NCI-H1092 (cell line): Measurements from ENCODE around the gene DCTN3.
"Not testable (repeated sequence)": the region's sequence is repeated elsewhere in the genome, so short reads cannot be mapped to it uniquely, and the experiment has no call there.

Source experiments
- DNase-seq: peaks from one replicate; lab custom pipeline; 2025; lab: John Stamatoyannopoulos, UW

Gene DCTN3

GRCh38 chr9:34647084-34647403 lies 26.7 kb upstream of the DCTN3 start:
- no peak for DNase-seq

GRCh38 chr9:34646211-34647083 lies 26.2 kb upstream of the DCTN3 start, which contains the start of gene GALT:
Gene GALT, plus strand, starts transcription at chr9:34646675. Its CDS starts 30 bp downstream, at chr9:34646705.
- peak; percentile 93 for DNase-seq

GRCh38 chr9:34644766-34645314 lies 24.5 kb upstream of the DCTN3 start:
- no peak for DNase-seq

GRCh38 chr9:34642679-34643078 lies 22.4 kb upstream of the DCTN3 start:
- DNase-seq, result no peak

- not testable (repeated sequence) for DNase-seq
These were observed 19.0 kb upstream of the DCTN3 start for GRCh38 chr9:34639322-34639721.

- DNase-seq, result no peak
These were observed 17.8 kb upstream of the DCTN3 start for GRCh38 chr9:34638138-34638445.

GRCh38 chr9:34637356-34638137 lies 17.3 kb upstream of the DCTN3 start, which contains the start of gene SIGMAR1:
Gene SIGMAR1, minus strand, starts transcription at chr9:34637787. Its CDS starts 90 bp downstream, at chr9:34637697.
- DNase-seq, result peak; percentile 94

- DNase-seq, result no peak
These were observed 16.6 kb upstream of the DCTN3 start for GRCh38 chr9:34636791-34637355.

- no peak for DNase-seq
These were observed 15.3 kb upstream of the DCTN3 start for GRCh38 chr9:34635556-34635955.

GRCh38 chr9:34634551-34635248 lies 14.4 kb upstream of the DCTN3 start:
- no peak for DNase-seq

- DNase-seq, result peak; percentile 57
These were observed 13.7 kb upstream of the DCTN3 start for GRCh38 chr9:34633851-34634550.

- no peak for DNase-seq
These were observed 12.9 kb upstream of the DCTN3 start for GRCh38 chr9:34633166-34633565.

- DNase-seq, result no peak
These were observed 10.3 kb upstream of the DCTN3 start for GRCh38 chr9:34630402-34631154.

GRCh38 chr9:34629491-34629808 lies 9.2 kb upstream of the DCTN3 start:
- DNase-seq, result no peak

GRCh38 chr9:34628656-34629490 lies 8.6 kb upstream of the DCTN3 start, which contains the start of gene ARID3C:
Gene ARID3C, minus strand, starts transcription at chr9:34629066. Its CDS starts 1,052 bp downstream, at chr9:34628014.
- DNase-seq, result peak; percentile 40

- DNase-seq, result no peak
These were observed 7.7 kb upstream of the DCTN3 start for GRCh38 chr9:34627716-34628655.

- DNase-seq, result no peak
These were observed 4.8 kb upstream of the DCTN3 start for GRCh38 chr9:34625186-34625486.

- DNase-seq, result no peak
These were observed 4.3 kb upstream of the DCTN3 start for GRCh38 chr9:34624475-34625185.
